K562 (cell line): ENCODE measurements around the gene EEF1B2.
"Not testable (repeated sequence)": the region's sequence is repeated elsewhere in the genome, so short reads cannot be mapped to it uniquely, and the experiment has no call there.

Source experiments
- EP300 ChIP-seq: IDR thresholded peaks from 2 replicates; pipeline ENCODE4 v1.6.1; 2012; ENCODE audit warnings: low read length, improper control_type of control experiment
- GABPB1 ChIP-seq: sonication (generic); formaldehyde crosslinking; IDR thresholded peaks from 2 replicates; pipeline ENCODE4 v1.8.0; 2022; ENCODE audit warnings: mild to moderate bottlenecking, missing genetic modification reagents
- HMGN3 ChIP-seq: IDR thresholded peaks from 2 replicates; pipeline ENCODE4 v1.6.1; 2011; ENCODE audit warnings: borderline replicate concordance, low read depth, mild to moderate bottlenecking, mixed read lengths, low read length; ENCODE audit not compliant: insufficient read length; ENCODE audit errors: extremely low read depth
- NR2F6 ChIP-seq: fragments of 450-650 bp; formaldehyde crosslinking; IDR thresholded peaks from 2 replicates; pipeline ENCODE4 v1.4.0; 2020; ENCODE audit warnings: mild to moderate bottlenecking
- POLR2A ChIP-seq: fragments of 450-650 bp; conservative IDR thresholded peaks from 2 replicates; pipeline ENCODE4 v1.6.1; 2016
- POLR2AphosphoS2 ChIP-seq: IDR thresholded peaks from 2 replicates; pipeline ENCODE4 v1.6.1; 2012; ENCODE audit warnings: low read length, improper control_type of control experiment
- TAF7 ChIP-seq: fragments of 450-650 bp; IDR thresholded peaks from 2 replicates; pipeline ENCODE4 v1.6.1; 2016; ENCODE audit warnings: missing genetic modification characterization, missing compliant biosample characterization
- TF ChIP-seq, protein P1 (sequence below), 2 experiments: fragments of 200-800 bp in 1 of 2; sonication (Bioruptor generic) in 1 of 2; sonication (generic) in 1 of 2; formaldehyde crosslinking in 1 of 2; IDR thresholded peaks in 1 of 2; conservative IDR thresholded peaks in 1 of 2; 2 replicates each; pipeline versions ENCODE4 v1.5.0 to v1.6.1; 2016 to 2020; ENCODE audit warnings: missing compliant biosample characterization in 1 of 2, missing genetic modification characterization in 1 of 2, missing genetic modification reagents in 1 of 2
- TF ChIP-seq, protein P2 (sequence below): fragments of 450-650 bp; IDR thresholded peaks from 2 replicates; pipeline ENCODE4 v1.6.1; 2017; ENCODE audit warnings: mild to moderate bottlenecking, moderate library complexity
- TF ChIP-seq, protein P3 (sequence below), 2 experiments: fragments of 450-650 bp in 1 of 2; sonication (generic) in 1 of 2; formaldehyde crosslinking; conservative IDR thresholded peaks; 2 replicates each; pipeline versions ENCODE4 v1.4.0 to v1.8.1; 2020 to 2022; ENCODE audit warnings: mild to moderate bottlenecking in 1 of 2, missing genetic modification reagents in 1 of 2
- TF ChIP-seq, protein P4 (sequence below): sonication (generic); formaldehyde crosslinking; IDR thresholded peaks from 2 replicates; pipeline ENCODE4 v1.8.0; 2022; ENCODE audit warnings: missing genetic modification reagents, mild to moderate bottlenecking, borderline replicate concordance

DNA sequence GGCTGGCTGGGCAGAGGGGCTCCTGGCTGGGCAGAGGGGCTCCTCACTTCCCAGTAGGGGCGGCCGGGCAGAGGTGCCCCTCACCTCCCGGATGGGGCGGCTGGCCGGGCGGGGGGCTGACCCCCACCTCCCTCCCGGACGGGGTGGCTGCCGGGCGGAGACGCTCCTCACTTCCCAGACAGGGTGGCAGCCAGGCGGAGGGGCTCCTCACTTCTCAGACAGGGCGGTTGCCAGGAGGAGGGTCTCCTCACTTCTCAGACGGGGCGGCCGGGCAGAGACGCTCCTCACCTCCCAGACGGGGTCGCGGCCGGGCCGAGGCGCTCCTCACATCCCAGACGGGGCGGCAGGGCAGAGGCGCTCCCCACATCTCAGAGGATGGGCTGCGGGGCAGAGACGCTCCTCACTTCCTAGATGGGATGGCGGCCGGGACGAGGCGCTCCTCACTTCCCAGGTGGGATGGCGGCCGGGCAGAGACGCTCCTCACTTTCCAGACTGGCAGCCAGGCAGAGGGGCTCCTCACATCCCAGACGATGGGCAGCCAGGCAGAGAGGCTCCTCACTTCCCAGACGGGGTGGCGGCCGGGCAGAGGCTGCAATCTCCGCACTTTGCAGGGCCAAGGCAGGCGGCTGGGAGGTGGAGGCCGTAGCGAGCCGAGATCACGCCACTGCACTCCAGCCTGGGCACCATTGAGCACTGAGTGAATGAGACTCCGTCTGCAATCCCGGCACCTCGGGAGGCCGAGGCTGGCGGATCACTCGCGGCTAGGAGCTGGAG is 12.1 kb downstream of the EEF1B2 start:
- TF ChIP-seq, protein P1, sequence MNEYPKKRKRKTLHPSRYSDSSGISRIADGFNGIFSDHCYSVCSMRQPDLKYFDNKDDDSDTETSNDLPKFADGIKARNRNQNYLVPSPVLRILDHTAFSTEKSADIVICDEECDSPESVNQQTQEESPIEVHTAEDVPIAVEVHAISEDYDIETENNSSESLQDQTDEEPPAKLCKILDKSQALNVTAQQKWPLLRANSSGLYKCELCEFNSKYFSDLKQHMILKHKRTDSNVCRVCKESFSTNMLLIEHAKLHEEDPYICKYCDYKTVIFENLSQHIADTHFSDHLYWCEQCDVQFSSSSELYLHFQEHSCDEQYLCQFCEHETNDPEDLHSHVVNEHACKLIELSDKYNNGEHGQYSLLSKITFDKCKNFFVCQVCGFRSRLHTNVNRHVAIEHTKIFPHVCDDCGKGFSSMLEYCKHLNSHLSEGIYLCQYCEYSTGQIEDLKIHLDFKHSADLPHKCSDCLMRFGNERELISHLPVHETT (CRISPR knock-in tag; conservative IDR thresholded peaks at IDR 0.05 in 1 of 2, IDR thresholded peaks at IDR 0.05 in 1 of 2), result not testable (repeated sequence)
- TF ChIP-seq GABPB1 (CRISPR knock-in tag); POLR2AphosphoS2; EP300; POLR2A; NR2F6 (CRISPR knock-in tag); HMGN3; TAF7 (tag): not testable (repeated sequence)
- TF ChIP-seq, protein P2, sequence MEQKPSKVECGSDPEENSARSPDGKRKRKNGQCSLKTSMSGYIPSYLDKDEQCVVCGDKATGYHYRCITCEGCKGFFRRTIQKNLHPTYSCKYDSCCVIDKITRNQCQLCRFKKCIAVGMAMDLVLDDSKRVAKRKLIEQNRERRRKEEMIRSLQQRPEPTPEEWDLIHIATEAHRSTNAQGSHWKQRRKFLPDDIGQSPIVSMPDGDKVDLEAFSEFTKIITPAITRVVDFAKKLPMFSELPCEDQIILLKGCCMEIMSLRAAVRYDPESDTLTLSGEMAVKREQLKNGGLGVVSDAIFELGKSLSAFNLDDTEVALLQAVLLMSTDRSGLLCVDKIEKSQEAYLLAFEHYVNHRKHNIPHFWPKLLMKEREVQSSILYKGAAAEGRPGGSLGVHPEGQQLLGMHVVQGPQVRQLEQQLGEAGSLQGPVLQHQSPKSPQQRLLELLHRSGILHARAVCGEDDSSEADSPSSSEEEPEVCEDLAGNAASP, result not testable (repeated sequence)
- TF ChIP-seq, protein P3, sequence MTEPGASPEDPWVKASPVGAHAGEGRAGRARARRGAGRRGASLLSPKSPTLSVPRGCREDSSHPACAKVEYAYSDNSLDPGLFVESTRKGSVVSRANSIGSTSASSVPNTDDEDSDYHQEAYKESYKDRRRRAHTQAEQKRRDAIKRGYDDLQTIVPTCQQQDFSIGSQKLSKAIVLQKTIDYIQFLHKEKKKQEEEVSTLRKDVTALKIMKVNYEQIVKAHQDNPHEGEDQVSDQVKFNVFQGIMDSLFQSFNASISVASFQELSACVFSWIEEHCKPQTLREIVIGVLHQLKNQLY (CRISPR knock-in tag; conservative IDR thresholded peaks at IDR 0.05), result not testable (repeated sequence)
- TF ChIP-seq, protein P4, sequence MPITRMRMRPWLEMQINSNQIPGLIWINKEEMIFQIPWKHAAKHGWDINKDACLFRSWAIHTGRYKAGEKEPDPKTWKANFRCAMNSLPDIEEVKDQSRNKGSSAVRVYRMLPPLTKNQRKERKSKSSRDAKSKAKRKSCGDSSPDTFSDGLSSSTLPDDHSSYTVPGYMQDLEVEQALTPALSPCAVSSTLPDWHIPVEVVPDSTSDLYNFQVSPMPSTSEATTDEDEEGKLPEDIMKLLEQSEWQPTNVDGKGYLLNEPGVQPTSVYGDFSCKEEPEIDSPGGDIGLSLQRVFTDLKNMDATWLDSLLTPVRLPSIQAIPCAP (CRISPR knock-in tag), result not testable (repeated sequence)
